DOHH2 (cell line): ENCODE data around the gene CFAP100.

Source experiments
- H3F3A ChIP-seq: fragments of 200-600 bp; sonication (generic), shearing (Covaris generic); 2 replicates; pipeline ENCODE4 v1.6.0; 2016; ENCODE audit warnings: antibody characterized with exemption, mild to moderate bottlenecking; ENCODE audit not compliant: control insufficient read depth, insufficient read depth
- H3K27ac ChIP-seq: fragments of 200-600 bp; sonication (generic); 2 replicates; pipeline ENCODE4 v1.5.1; 2014; ENCODE audit warnings: low read depth, mild to moderate bottlenecking, low read length, moderate library complexity
- H3K27me3 ChIP-seq: fragments of 200-600 bp; sonication (generic); 2 replicates; pipeline ENCODE4 v1.6.1; 2014; ENCODE audit warnings: mild to moderate bottlenecking, low read length, mixed read lengths; ENCODE audit not compliant: control insufficient read depth
- H3K36me3 ChIP-seq: fragments of 200-600 bp; sonication (generic); 2 replicates; pipeline ENCODE4 v1.6.1; 2014; ENCODE audit warnings: mild to moderate bottlenecking, low read length, moderate library complexity, mixed read lengths; ENCODE audit not compliant: control insufficient read depth
- H3K4me1 ChIP-seq: fragments of 200-600 bp; sonication (generic); 2 replicates; pipeline ENCODE4 v1.6.1; 2014; ENCODE audit warnings: mild to moderate bottlenecking, low read length, mixed read lengths; ENCODE audit not compliant: control insufficient read depth
- H3K4me2 ChIP-seq: fragments of 200-600 bp; sonication (generic); 2 replicates; pipeline ENCODE4 v1.6.0; 2014; ENCODE audit warnings: mild to moderate bottlenecking, low read length, moderate library complexity
- H3K4me3 ChIP-seq: fragments of 200-600 bp; sonication (generic); 2 replicates; pipeline ENCODE4 v1.5.1; 2014; ENCODE audit warnings: mild to moderate bottlenecking, low read length, mixed read lengths
- H3K79me2 ChIP-seq: fragments of 200-600 bp; sonication (generic); 2 replicates; pipeline ENCODE4 v1.6.1; 2014; ENCODE audit warnings: mild to moderate bottlenecking, low read length, mixed read lengths; ENCODE audit not compliant: control insufficient read depth
- H3K9me2 ChIP-seq: fragments of 200-600 bp; sonication (generic); replicated peaks from 2 replicates; pipeline ENCODE4 v1.6.1; 2014; ENCODE audit warnings: mild to moderate bottlenecking, low read length, mixed read lengths; ENCODE audit not compliant: control insufficient read depth
- H3K9me3 ChIP-seq: fragments of 200-600 bp; sonication (generic); 2 replicates; pipeline ENCODE4 v1.6.1; 2014; ENCODE audit warnings: antibody characterized with exemption, low read length, mixed read lengths; ENCODE audit not compliant: control insufficient read depth, insufficient read depth
- H4K20me1 ChIP-seq: fragments of 200-600 bp; sonication (generic); 2 replicates; pipeline ENCODE4 v1.6.0; 2014; ENCODE audit warnings: low read depth, mild to moderate bottlenecking, antibody characterized with exemption, low read length, moderate library complexity; ENCODE audit not compliant: control insufficient read depth, insufficient read depth
- CTCF ChIP-seq: fragments of 200-600 bp; sonication (generic); IDR thresholded peaks from one replicate; pipeline ENCODE4 v1.5.1; 2014; ENCODE audit warnings: antibody characterized with exemption, mild to moderate bottlenecking, low read depth, low read length; ENCODE audit not compliant: poor library complexity, severe bottlenecking
- EZH2phosphoT487 ChIP-seq: fragments of 200-600 bp; sonication (generic); IDR thresholded peaks from 2 replicates; pipeline ENCODE4 v1.6.1; 2017; ENCODE audit warnings: borderline replicate concordance, mild to moderate bottlenecking, antibody characterized with exemption, low read length, moderate library complexity, mixed read lengths

The CFAP100 gene

GRCh38 chr3:126447456-126448106 is 52.9 kb downstream of the CFAP100 start:
- Histone ChIP-seq H3F3A (no peaks in the 10 kb centered on the region), H4K20me1 (no peaks in the 10 kb centered on the region), H3K4me3 (no peak overlapping the region), H3K4me1 (no peaks in the 10 kb centered on the region), H3K36me3 (peaks cover 21% of the 10 kb centered on the region), H3K27me3 (no peaks in the 10 kb centered on the region), H3K4me2 (no peak overlapping the region), H3K79me2 (no peaks in the 10 kb centered on the region), H3K9me3 (no peaks in the 10 kb centered on the region), H3K9me2 (no peaks in the 10 kb centered on the region), H3K27ac (no peak overlapping the region)
- TF ChIP-seq EZH2phosphoT487 (no peak), CTCF (no peak)

GRCh38 chr3:126448136-126448892 is 53.6 kb downstream of the CFAP100 start:
- H3K9me3 ChIP-seq: no peaks in the 10 kb centered on the region
- peaks cover 28% of the 10 kb centered on the region for H3K36me3 ChIP-seq
- no peaks in the 10 kb centered on the region for H3K9me2 ChIP-seq
- no peak overlapping the region for H3K4me2 ChIP-seq
- H4K20me1 ChIP-seq: no peaks in the 10 kb centered on the region
- H3K4me1 ChIP-seq: no peaks in the 10 kb centered on the region
- no peaks in the 10 kb centered on the region for H3K79me2 ChIP-seq
- no peak for TF ChIP-seq EZH2phosphoT487
- no peak for TF ChIP-seq CTCF
- H3K4me3 ChIP-seq: no peak overlapping the region
- H3F3A ChIP-seq: no peaks in the 10 kb centered on the region
- no peak overlapping the region for H3K27ac ChIP-seq
- H3K27me3 ChIP-seq: no peaks in the 10 kb centered on the region

- H3K4me3 ChIP-seq: no peak overlapping the region
- H3F3A ChIP-seq: no peaks in the 10 kb centered on the region
- no peak overlapping the region for H3K27ac ChIP-seq
- H3K4me1 ChIP-seq: no peaks in the 10 kb centered on the region
- peaks cover 32% of the 10 kb centered on the region for H3K36me3 ChIP-seq
- TF ChIP-seq EZH2phosphoT487: no peak
- TF ChIP-seq CTCF: no peak
- no peaks in the 10 kb centered on the region for H3K79me2 ChIP-seq
- no peaks in the 10 kb centered on the region for H3K27me3 ChIP-seq
- no peaks in the 10 kb centered on the region for H4K20me1 ChIP-seq
- no peaks in the 10 kb centered on the region for H3K9me2 ChIP-seq
- H3K9me3 ChIP-seq: no peaks in the 10 kb centered on the region
- H3K4me2 ChIP-seq: no peak overlapping the region
Measured at GRCh38 chr3:126448893-126449180, 54.1 kb downstream of the CFAP100 start.
